GM12878 (cell line): ENCODE data around the gene ANAPC10. TPM values are rescaled to one million over a fixed set of nuclear protein-coding genes. Genes with fewer than 3 reads are reported as not detected.

Source experiments
- ATAC-seq: fragments of 200-7000 bp; cut with Tn5 transposase; 3 replicates; pipeline ENCODE4 v1.9.1; 2020; ENCODE audit warnings: mild to moderate bottlenecking, moderate library complexity
- BruUV-seq: library from RNA; stranded (reverse); fragments of 400-500 nt; replicated peaks from 2 replicates; lab custom pipeline; 2021; lab: Mats Ljungman, UMichigan
- CTCF ChIA-PET: fragments of 300-600 bp; sonication (Branson Sonifier 250); formaldehyde crosslinking; extraction: SDS; loops from one replicate; lab custom pipeline; 2021; ENCODE audit warnings: inconsistent platforms; lab: Yijun Ruan, JAX
- POLR2A ChIA-PET: fragments of 350-600 bp; formaldehyde crosslinking; extraction: SDS; loops from one replicate; lab custom pipeline; 2021; ENCODE audit warnings: inconsistent platforms; lab: Charles Lee
- RAD21 ChIA-PET: fragments of 300-600 bp; sonication (Branson Sonifier 250); formaldehyde crosslinking; loops from one replicate; lab custom pipeline; 2023; ENCODE audit warnings: antibody characterized with exemption; ENCODE audit not compliant: unreplicated experiment; lab: Charles Lee
- SMC1A ChIA-PET: fragments of 300-600 bp; sonication (Branson Sonifier 250); formaldehyde crosslinking; loops from one replicate; lab custom pipeline; 2023; ENCODE audit not compliant: unreplicated experiment, uncharacterized antibody; lab: Charles Lee
- DNase-seq: peaks from one replicate; pipeline ENCODE4 v3.0.0-alpha.2; 2011; ENCODE audit warnings: low read depth, low spot score
- FAIRE-seq: peaks from 3 replicates; lab custom pipeline; 2011; peaks lifted over from hg19 to GRCh38; lab: Jason Lieb, UNC
- H2AFZ ChIP-seq: 2 replicates; pipeline ENCODE4 v1.6.0; 2011; ENCODE audit warnings: low read depth, low read length, control low read depth; ENCODE audit not compliant: control insufficient read depth
- H3K27ac ChIP-seq: 2 replicates; pipeline ENCODE4 v1.5.1; 2011; ENCODE audit warnings: control low read depth; ENCODE audit not compliant: control insufficient read depth, insufficient read depth
- H3K27me3 ChIP-seq, 2 experiments: replicated peaks in 1 of 2; 2 replicates each; pipeline versions ENCODE4 v1.6.0 to v1.6.1; 2011; ENCODE audit warnings: low read length in 1 of 2; ENCODE audit not compliant: control insufficient read depth in 2 of 2, insufficient read depth in 2 of 2
- H3K36me3 ChIP-seq, 2 experiments: 2 replicates each; pipeline ENCODE4 v1.5.1; 2011; ENCODE audit warnings: low read length in 1 of 2; ENCODE audit not compliant: control insufficient read depth in 2 of 2, insufficient read depth in 2 of 2
- H3K4me1 ChIP-seq: 2 replicates; pipeline ENCODE4 v1.6.1; 2011; ENCODE audit warnings: mild to moderate bottlenecking, low read length, moderate library complexity, mixed read lengths; ENCODE audit not compliant: control insufficient read depth, insufficient read depth
- H3K4me2 ChIP-seq: 2 replicates; pipeline ENCODE4 v1.6.0; 2011; ENCODE audit warnings: control low read depth; ENCODE audit not compliant: control insufficient read depth, insufficient read depth
- H3K4me3 ChIP-seq: fragments of 200-600 bp; sonication (generic); 2 replicates; pipeline ENCODE4 v1.5.1; 2016
- H3K79me2 ChIP-seq: 2 replicates; pipeline ENCODE4 v1.6.0; 2011; ENCODE audit warnings: low read length; ENCODE audit not compliant: control insufficient read depth, insufficient read depth
- H3K9ac ChIP-seq: 2 replicates; pipeline ENCODE4 v1.8.0; 2011; ENCODE audit warnings: low read length, control low read depth, mixed read lengths; ENCODE audit not compliant: control insufficient read depth, insufficient read depth
- H3K9me3 ChIP-seq: replicated peaks from 3 replicates; pipeline ENCODE4 v1.5.1; 2011; ENCODE audit warnings: mild to moderate bottlenecking, low read length; ENCODE audit not compliant: control insufficient read depth, insufficient read depth
- H4K20me1 ChIP-seq: 2 replicates; pipeline ENCODE4 v1.6.0; 2011; ENCODE audit not compliant: control insufficient read depth, insufficient read depth
- CTCF ChIP-seq, 3 experiments: IDR thresholded peaks in 2 of 3; conservative IDR thresholded peaks in 1 of 3; 2 replicates each; pipeline ENCODE4 v1.5.1; 2011; ENCODE audit warnings: low read depth in 3 of 3, low read length in 3 of 3, mild to moderate bottlenecking in 3 of 3, control low read depth in 2 of 3, moderate library complexity in 2 of 3, inconsistent platforms in 1 of 3, mixed read lengths in 1 of 3; ENCODE audit not compliant: control insufficient read depth in 2 of 3, insufficient read depth in 1 of 3; ENCODE audit errors: extremely low read depth in 1 of 3
- RAD21 ChIP-seq: IDR thresholded peaks from 2 replicates; pipeline ENCODE4 v1.6.1; 2011; ENCODE audit warnings: mild to moderate bottlenecking, low read depth, low read length, moderate library complexity; ENCODE audit not compliant: insufficient read depth
- SMC3 ChIP-seq: IDR thresholded peaks from 2 replicates; pipeline ENCODE4 v1.6.1; 2011; ENCODE audit warnings: low read length, improper control_type of control experiment, borderline replicate concordance
- WGBS: methylation state at CpG from one replicate; pipeline ENCODE4 v1.1.6; 2016; ENCODE audit warnings: low lambda C conversion rate; ENCODE audit not compliant: insufficient replicate concordance, insufficient coverage; ENCODE audit errors: missing lambda C conversion rate; 5-methylcytosine and 5-hydroxymethylcytosine counted together
- in situ Hi-C: fragments of 300-500 bp; cut with MboI; formaldehyde crosslinking; loops from 9 replicates; pipeline ENCODE4 v1.14.3; 2018; ENCODE audit warnings: mixed read lengths
- intact Hi-C: fragments of 100-400 bp; cut with micrococcal nuclease; formaldehyde crosslinking; loops from one replicate; pipeline ENCODE4 v1.14.2; 2022; ENCODE audit not compliant: unreplicated experiment
- polyA plus RNA-seq, 11 experiments: library from polyadenylated mRNA; depleted of rRNA in 4 of 11; unstranded in 6 of 11; stranded (reverse) in 5 of 11; fragments of >200 nt; fragmentation: Nextera tagmentation in 4 of 11; fragmentation: Illumina TruSeq in 1 of 11; extraction: Ambion mirVana in 4 of 11; extraction: Trizol in 1 of 11; gene quantifications; 1 replicate in 1 of 11; 2 replicates in 10 of 11; pipeline versions ENCODE4 v1.2.1 to v1.2.3, GENCODE V29; 2011 to 2016; ENCODE audit warnings: inconsistent platforms in 2 of 11, missing spikeins in 2 of 11, low read depth in 1 of 11
- total RNA-seq, 4 experiments: library from RNA; depleted of rRNA in 3 of 4; stranded (reverse); fragments of >200 nt in 3 of 4; fragmentation: Illumina TruSeq in 1 of 4; extraction: Trizol in 1 of 4; gene quantifications; 2 replicates each; pipeline versions ENCODE4 v1.2.1 to v1.2.3, GENCODE V29; 2013 to 2021
- TF ChIP-seq, protein P1 (sequence below): fragments of 450-650 bp; formaldehyde crosslinking; IDR thresholded peaks from 2 replicates; pipeline ENCODE4 v1.4.0; 2020; ENCODE audit warnings: mild to moderate bottlenecking, moderate library complexity

ANAPC10 gene
- total and polyA plus RNA-seq, 10 of the 15 experiments (the other 5 are each of a cell fraction or from before 2014, with no cell fraction given): 23.8 to 73.7 (median 48.5) TPM

- 62% methylated on average over 6 of the region's 6 CpGs for WGBS
- Histone ChIP-seq H3K27ac (no peak overlapping the region), H3K79me2 (no peaks in the 10 kb centered on the region; the same call in 1 of the 2 replicates), H3K4me2 (no peak overlapping the region), H2AFZ (no peak overlapping the region), H3K4me1 (no peaks in the 10 kb centered on the region), H3K27me3 (no peaks in the 10 kb centered on the region), H3K4me3 (no peak overlapping the region), H3K36me3 (0 out of 4 replicates have a peak, but pooled peaks cover 0 to 5% of the 10 kb centered on the region in 2 experiments), H4K20me1 (no peaks in the 10 kb centered on the region), H3K9me3 (no peaks in the 10 kb centered on the region), H3K9ac (no peak overlapping the region)
- FAIRE-seq: peak; percentile 23
- SMC1A ChIA-PET: interaction anchor here (0.8 to 4.8 kb wide), 18 partner anchors 8 to 891 kb away, joined by 3 to 23 read pairs (median 5); no protein-coding TSS in a partner anchor
- peak; percentile 83 for ATAC-seq
- DNase-seq: no peak
- POLR2A ChIA-PET: interaction anchor here (0.7 kb wide), 1 partner anchor 41 kb away, joined by 3 read pairs; no protein-coding TSS in a partner anchor
- in situ Hi-C loops: loop anchor here (5.0 to 10.0 kb wide), 2 partner anchors 447 to 884 kb away; no protein-coding TSS in a partner anchor
- RAD21 ChIA-PET: interaction anchor here (0.5 to 2.4 kb wide), 22 partner anchors 11 to 886 kb away, joined by 3 to 9 read pairs (median 3); partner anchors contain the start of genes ABCE1 and ANAPC10
- intact Hi-C loops: loop anchor here (1.0 to 5.0 kb wide), 3 partner anchors 275 to 887 kb away; partner anchors contain the start of gene HHIP
- CTCF ChIA-PET: interaction anchor here (0.7 to 3.0 kb wide), 30 partner anchors 9 to 890 kb away, joined by 3 to 18 read pairs (median 4); partner anchors contain the start of genes ABCE1 and ANAPC10
- TF ChIP-seq CTCF (IDR thresholded peaks at IDR 0.05 in 2 of 3, conservative IDR thresholded peaks at IDR 0.05 in 1 of 3; ENCODE audit: control insufficient read depth in 2 of 3, extremely low read depth in 1 of 3, insufficient read depth in 1 of 3, low read depth in 3 of 3, low read length in 3 of 3): peak in 2 of 3 experiments; percentile 25 to 58; a peak in 2 of 6 replicates
- peak; percentile 65 for TF ChIP-seq RAD21
- TF ChIP-seq, protein P1, sequence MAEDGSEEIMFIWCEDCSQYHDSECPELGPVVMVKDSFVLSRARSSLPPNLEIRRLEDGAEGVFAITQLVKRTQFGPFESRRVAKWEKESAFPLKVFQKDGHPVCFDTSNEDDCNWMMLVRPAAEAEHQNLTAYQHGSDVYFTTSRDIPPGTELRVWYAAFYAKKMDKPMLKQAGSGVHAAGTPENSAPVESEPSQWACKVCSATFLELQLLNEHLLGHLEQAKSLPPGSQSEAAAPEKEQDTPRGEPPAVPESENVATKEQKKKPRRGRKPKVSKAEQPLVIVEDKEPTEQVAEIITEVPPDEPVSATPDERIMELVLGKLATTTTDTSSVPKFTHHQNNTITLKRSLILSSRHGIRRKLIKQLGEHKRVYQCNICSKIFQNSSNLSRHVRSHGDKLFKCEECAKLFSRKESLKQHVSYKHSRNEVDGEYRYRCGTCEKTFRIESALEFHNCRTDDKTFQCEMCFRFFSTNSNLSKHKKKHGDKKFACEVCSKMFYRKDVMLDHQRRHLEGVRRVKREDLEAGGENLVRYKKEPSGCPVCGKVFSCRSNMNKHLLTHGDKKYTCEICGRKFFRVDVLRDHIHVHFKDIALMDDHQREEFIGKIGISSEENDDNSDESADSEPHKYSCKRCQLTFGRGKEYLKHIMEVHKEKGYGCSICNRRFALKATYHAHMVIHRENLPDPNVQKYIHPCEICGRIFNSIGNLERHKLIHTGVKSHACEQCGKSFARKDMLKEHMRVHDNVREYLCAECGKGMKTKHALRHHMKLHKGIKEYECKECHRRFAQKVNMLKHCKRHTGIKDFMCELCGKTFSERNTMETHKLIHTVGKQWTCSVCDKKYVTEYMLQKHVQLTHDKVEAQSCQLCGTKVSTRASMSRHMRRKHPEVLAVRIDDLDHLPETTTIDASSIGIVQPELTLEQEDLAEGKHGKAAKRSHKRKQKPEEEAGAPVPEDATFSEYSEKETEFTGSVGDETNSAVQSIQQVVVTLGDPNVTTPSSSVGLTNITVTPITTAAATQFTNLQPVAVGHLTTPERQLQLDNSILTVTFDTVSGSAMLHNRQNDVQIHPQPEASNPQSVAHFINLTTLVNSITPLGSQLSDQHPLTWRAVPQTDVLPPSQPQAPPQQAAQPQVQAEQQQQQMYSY (CRISPR knock-in tag): no peak
- peak; percentile 46; the same call in 1 of the 2 replicates for TF ChIP-seq SMC3
- no TSS peak for BruUV-seq
Observed at GRCh38 chr4:145061318-145061920, 36.6 kb downstream of the ANAPC10 start.
